K562 (cell line): ENCODE data around the gene EPHB6.

Source experiments
- CEBPB ChIP-seq: fragments of 450-650 bp; IDR thresholded peaks from 2 replicates; pipeline ENCODE4 v1.6.1; 2016; ENCODE audit warnings: missing genetic modification characterization, missing compliant biosample characterization
- CTCF ChIP-seq, 3 experiments: IDR thresholded peaks in 2 of 3; conservative IDR thresholded peaks in 1 of 3; 2 replicates each; pipeline ENCODE4 v1.5.1; 2011 to 2012; ENCODE audit warnings: low read length in 3 of 3, mild to moderate bottlenecking in 3 of 3, control low read depth in 2 of 3, improper control_type of control experiment in 1 of 3, inconsistent platforms in 1 of 3, low read depth in 1 of 3, mixed read lengths in 1 of 3, moderate library complexity in 1 of 3; ENCODE audit not compliant: insufficient read depth in 2 of 3
- E2F4 ChIP-seq: sonication (generic); formaldehyde crosslinking; IDR thresholded peaks from 2 replicates; pipeline ENCODE4 v1.8.0; 2022; ENCODE audit warnings: mild to moderate bottlenecking, low read depth, missing genetic modification reagents
- EP300 ChIP-seq: IDR thresholded peaks from 2 replicates; pipeline ENCODE4 v1.6.1; 2012; ENCODE audit warnings: low read length, improper control_type of control experiment
- ESRRA ChIP-seq: fragments of 450-650 bp; IDR thresholded peaks from 2 replicates; pipeline ENCODE4 v1.6.1; 2014; ENCODE audit warnings: low read depth, mild to moderate bottlenecking, moderate library complexity, borderline replicate concordance
- JUN ChIP-seq, 2 experiments: sonication (generic) in 1 of 2; formaldehyde crosslinking in 1 of 2; IDR thresholded peaks; 2 replicates each; pipeline versions ENCODE4 v1.6.1 to v1.8.0; 2012 to 2022; ENCODE audit warnings: borderline replicate concordance in 2 of 2, mild to moderate bottlenecking in 2 of 2, improper control_type of control experiment in 1 of 2, low read depth in 1 of 2, low read length in 1 of 2, missing genetic modification reagents in 1 of 2
- MLX ChIP-seq, 2 experiments: fragments of 450-650 bp in 1 of 2; sonication (generic) in 1 of 2; formaldehyde crosslinking; conservative IDR thresholded peaks; 2 replicates each; pipeline versions ENCODE4 v1.4.0 to v1.8.1; 2020 to 2022; ENCODE audit warnings: mild to moderate bottlenecking in 1 of 2, missing genetic modification reagents in 1 of 2
- POLR2A ChIP-seq: fragments of 450-650 bp; conservative IDR thresholded peaks from 2 replicates; pipeline ENCODE4 v1.6.1; 2016
- TAF1 ChIP-seq: IDR thresholded peaks from 2 replicates; pipeline ENCODE4 v1.6.1; 2011; ENCODE audit warnings: mild to moderate bottlenecking, low read length, moderate library complexity; ENCODE audit not compliant: insufficient read depth, control insufficient read depth, severe bottlenecking; ENCODE audit errors: extremely low read depth
- TF ChIP-seq, protein P1 (sequence below): sonication (generic); formaldehyde crosslinking; IDR thresholded peaks from 2 replicates; pipeline ENCODE4 v1.9.0; 2022; ENCODE audit warnings: mild to moderate bottlenecking, missing genetic modification reagents
- TF ChIP-seq, protein P2 (sequence below): fragments of 450-650 bp; IDR thresholded peaks from 2 replicates; pipeline ENCODE4 v1.6.1; 2018; ENCODE audit not compliant: partially characterized antibody
- TF ChIP-seq, protein P3 (sequence below): sonication (generic); formaldehyde crosslinking; IDR thresholded peaks from 2 replicates; pipeline ENCODE4 v1.8.1; 2023; ENCODE audit warnings: mild to moderate bottlenecking, missing genetic modification reagents

DNA sequence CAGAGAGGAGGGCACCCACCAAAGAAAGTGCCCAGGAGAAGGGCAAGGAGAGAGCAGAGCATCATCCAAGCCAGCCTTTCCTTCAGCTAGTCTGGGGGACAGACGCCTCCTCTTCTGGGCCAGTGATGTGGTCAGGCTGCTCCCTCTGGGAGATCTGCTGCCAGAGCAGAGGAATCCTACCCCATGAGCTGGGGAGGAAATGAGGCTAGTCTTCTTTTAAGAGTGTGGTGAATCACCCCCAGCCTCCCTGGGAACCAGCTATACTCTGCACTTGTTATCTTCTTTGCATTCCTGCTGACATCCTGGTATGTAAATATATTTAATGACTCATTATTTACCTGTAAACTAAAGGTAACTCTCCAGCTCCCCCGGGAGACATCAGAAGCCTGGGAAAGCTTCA, 41.6 kb upstream of the EPHB6 start:
- TF ChIP-seq, protein P1, sequence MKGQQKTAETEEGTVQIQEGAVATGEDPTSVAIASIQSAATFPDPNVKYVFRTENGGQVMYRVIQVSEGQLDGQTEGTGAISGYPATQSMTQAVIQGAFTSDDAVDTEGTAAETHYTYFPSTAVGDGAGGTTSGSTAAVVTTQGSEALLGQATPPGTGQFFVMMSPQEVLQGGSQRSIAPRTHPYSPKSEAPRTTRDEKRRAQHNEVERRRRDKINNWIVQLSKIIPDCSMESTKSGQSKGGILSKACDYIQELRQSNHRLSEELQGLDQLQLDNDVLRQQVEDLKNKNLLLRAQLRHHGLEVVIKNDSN (CRISPR knock-in tag) = no peak
- no peak for TF ChIP-seq CEBPB
- TF ChIP-seq EP300 = no peak
- TF ChIP-seq, protein P2, sequence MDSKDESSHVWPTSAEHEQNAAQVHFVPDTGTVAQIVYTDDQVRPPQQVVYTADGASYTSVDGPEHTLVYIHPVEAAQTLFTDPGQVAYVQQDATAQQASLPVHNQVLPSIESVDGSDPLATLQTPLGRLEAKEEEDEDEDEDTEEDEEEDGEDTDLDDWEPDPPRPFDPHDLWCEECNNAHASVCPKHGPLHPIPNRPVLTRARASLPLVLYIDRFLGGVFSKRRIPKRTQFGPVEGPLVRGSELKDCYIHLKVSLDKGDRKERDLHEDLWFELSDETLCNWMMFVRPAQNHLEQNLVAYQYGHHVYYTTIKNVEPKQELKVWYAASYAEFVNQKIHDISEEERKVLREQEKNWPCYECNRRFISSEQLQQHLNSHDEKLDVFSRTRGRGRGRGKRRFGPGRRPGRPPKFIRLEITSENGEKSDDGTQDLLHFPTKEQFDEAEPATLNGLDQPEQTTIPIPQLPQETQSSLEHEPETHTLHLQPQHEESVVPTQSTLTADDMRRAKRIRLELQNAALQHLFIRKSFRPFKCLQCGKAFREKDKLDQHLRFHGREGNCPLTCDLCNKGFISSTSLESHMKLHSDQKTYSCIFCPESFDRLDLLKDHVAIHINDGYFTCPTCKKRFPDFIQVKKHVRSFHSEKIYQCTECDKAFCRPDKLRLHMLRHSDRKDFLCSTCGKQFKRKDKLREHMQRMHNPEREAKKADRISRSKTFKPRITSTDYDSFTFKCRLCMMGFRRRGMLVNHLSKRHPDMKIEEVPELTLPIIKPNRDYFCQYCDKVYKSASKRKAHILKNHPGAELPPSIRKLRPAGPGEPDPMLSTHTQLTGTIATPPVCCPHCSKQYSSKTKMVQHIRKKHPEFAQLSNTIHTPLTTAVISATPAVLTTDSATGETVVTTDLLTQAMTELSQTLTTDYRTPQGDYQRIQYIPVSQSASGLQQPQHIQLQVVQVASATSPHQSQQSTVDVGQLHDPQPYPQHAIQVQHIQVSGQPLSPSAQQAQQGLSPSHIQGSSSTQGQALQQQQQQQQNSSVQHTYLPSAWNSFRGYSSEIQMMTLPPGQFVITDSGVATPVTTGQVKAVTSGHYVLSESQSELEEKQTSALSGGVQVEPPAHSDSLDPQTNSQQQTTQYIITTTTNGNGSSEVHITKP = no peak
- TF ChIP-seq TAF1 = no peak
- TF ChIP-seq MLX (CRISPR knock-in tag; conservative IDR thresholded peaks at IDR 0.05) = no peak
- TF ChIP-seq, protein P3, sequence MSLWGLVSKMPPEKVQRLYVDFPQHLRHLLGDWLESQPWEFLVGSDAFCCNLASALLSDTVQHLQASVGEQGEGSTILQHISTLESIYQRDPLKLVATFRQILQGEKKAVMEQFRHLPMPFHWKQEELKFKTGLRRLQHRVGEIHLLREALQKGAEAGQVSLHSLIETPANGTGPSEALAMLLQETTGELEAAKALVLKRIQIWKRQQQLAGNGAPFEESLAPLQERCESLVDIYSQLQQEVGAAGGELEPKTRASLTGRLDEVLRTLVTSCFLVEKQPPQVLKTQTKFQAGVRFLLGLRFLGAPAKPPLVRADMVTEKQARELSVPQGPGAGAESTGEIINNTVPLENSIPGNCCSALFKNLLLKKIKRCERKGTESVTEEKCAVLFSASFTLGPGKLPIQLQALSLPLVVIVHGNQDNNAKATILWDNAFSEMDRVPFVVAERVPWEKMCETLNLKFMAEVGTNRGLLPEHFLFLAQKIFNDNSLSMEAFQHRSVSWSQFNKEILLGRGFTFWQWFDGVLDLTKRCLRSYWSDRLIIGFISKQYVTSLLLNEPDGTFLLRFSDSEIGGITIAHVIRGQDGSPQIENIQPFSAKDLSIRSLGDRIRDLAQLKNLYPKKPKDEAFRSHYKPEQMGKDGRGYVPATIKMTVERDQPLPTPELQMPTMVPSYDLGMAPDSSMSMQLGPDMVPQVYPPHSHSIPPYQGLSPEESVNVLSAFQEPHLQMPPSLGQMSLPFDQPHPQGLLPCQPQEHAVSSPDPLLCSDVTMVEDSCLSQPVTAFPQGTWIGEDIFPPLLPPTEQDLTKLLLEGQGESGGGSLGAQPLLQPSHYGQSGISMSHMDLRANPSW = no peak
- no peak for TF ChIP-seq ESRRA
- no peak for TF ChIP-seq CTCF (IDR thresholded peaks at IDR 0.05 in 2 of 3, conservative IDR thresholded peaks at IDR 0.05 in 1 of 3; ENCODE audit: insufficient read depth in 2 of 3, low read depth in 1 of 3, low read length in 3 of 3)
- no peak for TF ChIP-seq POLR2A
- TF ChIP-seq E2F4 (CRISPR knock-in tag) = no peak
- no peak for TF ChIP-seq JUN (IDR thresholded peaks at IDR 0.05; ENCODE audit: borderline replicate concordance, low read depth, low read length)
- TF ChIP-seq JUN (CRISPR knock-in tag; IDR thresholded peaks at IDR 0.05; ENCODE audit: borderline replicate concordance) = no peak
